Parathyroid adenoma (tissue), 2 donors: ENCODE results near the gene ABO.
"Not testable (repeated sequence)": the region's sequence is repeated elsewhere in the genome, so short reads cannot be mapped to it uniquely, and the experiment has no call there.

Experiments used
- H2AFZ ChIP-seq: fragments of 300-600 bp; sonication (generic); one replicate; pipeline ENCODE4 v1.7.0; 2017; ENCODE audit warnings: antibody characterized with exemption, mild to moderate bottlenecking
- H3K27ac ChIP-seq: fragments of 300-600 bp; sonication (generic); one replicate; pipeline ENCODE4 v1.7.0; 2017
- H3K27me3 ChIP-seq: fragments of 300-600 bp; sonication (generic); one replicate; pipeline ENCODE4 v1.7.0; 2017; ENCODE audit warnings: low read length; ENCODE audit not compliant: control insufficient read depth, insufficient read depth
- H3K36me3 ChIP-seq: fragments of 300-600 bp; sonication (generic); one replicate; pipeline ENCODE4 v1.7.0; 2017; ENCODE audit warnings: low read length; ENCODE audit not compliant: control insufficient read depth, insufficient read depth
- H3K4me1 ChIP-seq: fragments of 300-600 bp; sonication (generic); one replicate; pipeline ENCODE4 v1.7.0; 2017; ENCODE audit warnings: control low read depth
- H3K4me2 ChIP-seq: fragments of 300-600 bp; sonication (generic); one replicate; pipeline ENCODE4 v1.7.0; 2017; ENCODE audit warnings: low read length
- H3K4me3 ChIP-seq: fragments of 300-600 bp; sonication (generic); one replicate; pipeline ENCODE4 v1.7.0; 2017; ENCODE audit warnings: low read depth, low read length
- H3K79me2 ChIP-seq: fragments of 300-600 bp; sonication (generic); one replicate; pipeline ENCODE4 v1.7.0; 2017; ENCODE audit warnings: control low read depth
- H3K9ac ChIP-seq: fragments of 300-600 bp; sonication (generic); one replicate; pipeline ENCODE4 v1.7.0; 2017; ENCODE audit warnings: mild to moderate bottlenecking
- H3K9me3 ChIP-seq: fragments of 300-600 bp; sonication (generic); one replicate; pipeline ENCODE4 v1.7.0; 2017; ENCODE audit warnings: low read length; ENCODE audit not compliant: control insufficient read depth
- CTCF ChIP-seq: fragments of 300-600 bp; sonication (generic); IDR thresholded peaks from one replicate; pipeline ENCODE4 v1.7.0; 2017; ENCODE audit warnings: antibody characterized with exemption, mild to moderate bottlenecking
- donor health status: primary hyperparathyroidism.

Gene ABO

DNA sequence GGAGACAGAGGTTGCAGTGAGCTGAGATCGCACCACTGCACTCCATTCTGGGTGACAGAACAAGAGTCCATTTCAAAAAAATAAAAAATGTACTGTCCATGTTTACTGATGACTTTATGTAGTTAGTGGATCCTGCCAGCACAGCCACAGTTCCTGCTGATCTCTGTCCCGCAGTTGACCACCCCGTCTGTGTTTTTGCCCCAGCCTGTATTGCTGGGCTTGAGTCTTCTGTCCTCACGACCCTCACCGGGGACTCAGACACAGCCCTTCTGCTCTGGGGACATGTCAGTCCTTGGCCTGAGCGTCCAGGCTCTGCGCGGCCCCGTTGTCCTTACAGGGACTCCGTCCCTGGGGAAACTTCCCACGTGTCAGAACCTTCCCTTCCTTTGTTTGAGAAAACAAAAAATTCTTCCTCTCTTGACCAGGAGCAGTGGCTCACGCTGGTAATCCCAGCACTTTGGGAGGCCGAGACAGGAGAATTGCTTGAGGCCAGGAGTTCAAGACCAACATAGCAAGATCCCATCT, 46.5 kb upstream of the ABO start:
- TF ChIP-seq CTCF: no peak
- no peak overlapping the region for H2AFZ ChIP-seq

DNA sequence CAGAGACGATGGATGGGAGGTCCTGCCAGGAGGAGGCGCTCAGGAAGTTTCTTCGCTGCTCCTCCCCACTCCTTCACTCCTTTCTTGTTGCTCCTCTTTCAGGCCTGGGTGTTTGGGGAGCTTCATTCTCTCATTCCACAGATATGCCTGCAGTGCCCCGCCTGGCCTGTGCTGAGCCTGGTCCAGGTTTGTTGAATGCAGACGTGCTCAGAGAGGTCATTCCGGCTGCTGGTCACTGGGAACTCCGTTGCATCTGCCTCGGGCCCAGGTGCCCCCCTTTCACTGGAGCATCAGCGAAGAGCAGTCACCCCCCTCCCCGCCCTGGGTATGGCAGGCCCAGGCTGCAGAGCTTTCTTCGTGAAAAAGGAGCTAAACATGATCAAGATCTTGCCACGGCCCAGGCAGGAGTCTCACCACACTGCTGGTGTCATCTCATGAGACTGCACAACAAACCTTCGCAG, 45.5 kb upstream of the ABO start:
- Histone ChIP-seq H2AFZ (no peak overlapping the region), H3K9ac (no peak overlapping the region), H3K27ac (no peak overlapping the region), H3K79me2 (no peaks in the 10 kb centered on the region), H3K4me1 (no peaks in the 10 kb centered on the region), H3K4me2 (no peak overlapping the region), H3K27me3 (no peaks in the 10 kb centered on the region), H3K36me3 (no peaks in the 10 kb centered on the region), H3K4me3 (no peak overlapping the region), H3K9me3 (no peaks in the 10 kb centered on the region)
- TF ChIP-seq CTCF: no peak

More for the DNA sequence above, 46.5 kb upstream of the ABO start:
- Histone ChIP-seq H3K9me3 (no peaks in the 10 kb centered on the region), H3K4me3 (no peak overlapping the region), H3K36me3 (no peaks in the 10 kb centered on the region), H3K9ac (no peak overlapping the region), H3K79me2 (no peaks in the 10 kb centered on the region), H3K27ac (no peak overlapping the region), H3K27me3 (no peaks in the 10 kb centered on the region), H3K4me2 (no peak overlapping the region), H3K4me1 (no peaks in the 10 kb centered on the region)

GRCh38 chr9:133317551-133317950, 42.5 kb upstream of the ABO start:
- H3K9me3 ChIP-seq, H3K9ac ChIP-seq, H3K27me3 ChIP-seq, H3K4me2 ChIP-seq, H3K27ac ChIP-seq, H3K4me3 ChIP-seq, H3K36me3 ChIP-seq, H2AFZ ChIP-seq, H3K79me2 ChIP-seq, H3K4me1 ChIP-seq: not testable (repeated sequence)

DNA sequence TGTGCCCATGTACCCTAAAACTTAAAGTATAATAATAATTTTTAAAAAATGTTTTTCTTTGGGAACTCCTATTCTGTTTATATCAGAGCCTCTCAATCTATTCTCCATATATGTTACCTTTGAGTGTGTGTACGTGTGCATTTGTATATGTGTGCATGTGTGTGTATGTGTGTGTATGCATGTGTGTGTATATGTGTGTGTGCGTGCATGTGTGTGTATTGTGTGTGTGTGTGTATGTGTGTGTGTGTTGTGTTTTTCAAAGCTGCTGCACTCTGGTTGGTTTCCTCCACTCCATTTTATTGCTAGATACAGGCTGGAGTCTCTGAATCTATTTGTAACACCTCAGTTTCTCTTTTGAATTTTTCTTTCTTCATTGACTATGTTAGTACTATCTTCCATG, 41.0 kb upstream of the ABO start:
- Histone ChIP-seq H3K27me3 (no peaks in the 10 kb centered on the region), H2AFZ (no peak overlapping the region), H3K9me3 (no peaks in the 10 kb centered on the region), H3K9ac (no peak overlapping the region), H3K79me2 (no peaks in the 10 kb centered on the region), H3K4me2 (no peak overlapping the region), H3K36me3 (no peaks in the 10 kb centered on the region), H3K4me3 (no peak overlapping the region), H3K4me1 (no peaks in the 10 kb centered on the region), H3K27ac (no peak overlapping the region)
- no peak for TF ChIP-seq CTCF

DNA sequence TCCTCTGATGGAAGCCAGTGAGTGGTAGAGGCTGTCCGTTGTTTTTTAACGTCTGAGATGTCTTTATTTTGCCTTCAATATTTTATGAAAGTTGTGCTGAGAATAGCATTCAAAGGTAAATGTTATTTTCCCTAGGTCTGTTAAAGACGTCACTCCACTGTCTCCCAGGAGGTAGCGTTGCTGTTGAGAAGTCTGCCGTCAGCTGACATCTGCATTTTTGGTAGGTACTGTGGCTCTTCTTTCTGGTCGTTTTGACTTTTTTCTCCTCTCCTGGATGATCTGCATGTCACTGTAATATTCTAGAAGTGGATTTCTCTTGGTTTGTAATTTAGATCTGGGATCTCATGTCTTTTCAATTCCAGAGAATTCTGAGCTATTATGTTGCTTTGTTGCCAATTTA, 34.6 kb upstream of the ABO start:
- Histone ChIP-seq H3K27ac (no peak overlapping the region), H3K9me3 (no peaks in the 10 kb centered on the region), H2AFZ (no peak overlapping the region), H3K36me3 (no peaks in the 10 kb centered on the region), H3K27me3 (no peaks in the 10 kb centered on the region), H3K4me3 (no peak overlapping the region), H3K4me2 (no peak overlapping the region), H3K4me1 (no peaks in the 10 kb centered on the region), H3K79me2 (no peaks in the 10 kb centered on the region), H3K9ac (no peak overlapping the region)
- TF ChIP-seq CTCF: no peak
